ENCODE data around the gene NDUFS6. TPM values are rescaled to one million over a fixed set of nuclear protein-coding genes. Genes with fewer than 3 reads are reported as not detected.

The NDUFS6 gene
- total RNA-seq, 1 donor from 2014 or later, result 21.3 TPM

GRCh38 chr5:1821862-1822261 lies 20.7 kb downstream of the NDUFS6 start:
- H3K36me3 ChIP-seq, result peaks cover 62% of the 10 kb centered on the region
- H3K4me3 ChIP-seq, result no peak overlapping the region
- H3K9me3 ChIP-seq, result no peaks in the 10 kb centered on the region
- no peaks in the 10 kb centered on the region for H3K4me1 ChIP-seq
- intact Hi-C loops (cut with DNase I), result no loop called here
- no peaks in the 10 kb centered on the region for H3K27me3 ChIP-seq (ENCODE audit: low read depth)
- TF ChIP-seq CTCF (IDR thresholded peaks at IDR 0.05), result no peak
- ATAC-seq (no peak), DNase-seq (no peak)
- no peak overlapping the region for H3K27ac ChIP-seq

- TF ChIP-seq CTCF (IDR thresholded peaks at IDR 0.05), result no peak
- Histone ChIP-seq H3K4me1 (no peaks in the 10 kb centered on the region), H3K4me3 (no peak overlapping the region), H3K36me3 (peaks cover 46% of the 10 kb centered on the region), H3K27ac (no peak overlapping the region), H3K9me3 (no peaks in the 10 kb centered on the region), H3K27me3 (ENCODE audit: low read depth) (no peaks in the 10 kb centered on the region)
- ATAC-seq (no peak), DNase-seq (no peak)
- intact Hi-C loops (cut with DNase I), result no loop called here
Measured at GRCh38 chr5:1823381-1824034, 22.3 kb downstream of the NDUFS6 start.

- intact Hi-C loops (cut with DNase I), result no loop called here
- no peak for TF ChIP-seq CTCF (IDR thresholded peaks at IDR 0.05)
- DNase-seq (no peak), ATAC-seq (no peak)
- Histone ChIP-seq H3K4me1 (no peaks in the 10 kb centered on the region), H3K27me3 (ENCODE audit: low read depth) (no peaks in the 10 kb centered on the region), H3K4me3 (no peak overlapping the region), H3K36me3 (peaks cover 39% of the 10 kb centered on the region), H3K27ac (no peak overlapping the region), H3K9me3 (no peaks in the 10 kb centered on the region)
Measured at GRCh38 chr5:1824109-1824821, 23.1 kb downstream of the NDUFS6 start.

- intact Hi-C loops (cut with DNase I), result no loop called here
- Histone ChIP-seq H3K4me1 (no peaks in the 10 kb centered on the region), H3K36me3 (peaks cover 30% of the 10 kb centered on the region), H3K9me3 (no peaks in the 10 kb centered on the region), H3K27ac (no peak overlapping the region), H3K27me3 (ENCODE audit: low read depth) (no peaks in the 10 kb centered on the region), H3K4me3 (no peak overlapping the region)
- TF ChIP-seq CTCF (IDR thresholded peaks at IDR 0.05), result no peak
- ATAC-seq, result no peak
- DNase-seq, result no peak
Measured at GRCh38 chr5:1824903-1825841, 24.0 kb downstream of the NDUFS6 start.

- no peaks in the 10 kb centered on the region for H3K27me3 ChIP-seq (ENCODE audit: low read depth)
- TF ChIP-seq CTCF (IDR thresholded peaks at IDR 0.05), result no peak
- DNase-seq, result no peak
- no peaks in the 10 kb centered on the region for H3K9me3 ChIP-seq
- H3K27ac ChIP-seq, result no peak overlapping the region
- H3K4me3 ChIP-seq, result no peak overlapping the region
- H3K4me1 ChIP-seq, result no peaks in the 10 kb centered on the region
- no peak for ATAC-seq
- intact Hi-C loops (cut with DNase I), result no loop called here
- peaks cover 17% of the 10 kb centered on the region for H3K36me3 ChIP-seq
Measured at GRCh38 chr5:1826235-1826980, 25.2 kb downstream of the NDUFS6 start.

Data from lower lobe of right lung (tissue), 2 donors.